HFF-Myc (cell line): ENCODE data around the gene MAPK10.
"Not testable (repeated sequence)": the region's sequence is repeated elsewhere in the genome, so short reads cannot be mapped to it uniquely, and the experiment has no call there.

Source experiments
- DNase-seq: peaks from one replicate; pipeline ENCODE4 v3.0.0-alpha.2; 2011; ENCODE audit warnings: low read depth; ENCODE audit errors: extremely low read depth
- H3K4me3 ChIP-seq: replicated peaks from 2 replicates; pipeline ENCODE4 v1.5.1; 2011; ENCODE audit warnings: low read depth, mild to moderate bottlenecking, control low read depth, low read length
- CTCF ChIP-seq: IDR thresholded peaks from 2 replicates; pipeline ENCODE4 v1.5.1; 2012; ENCODE audit warnings: mild to moderate bottlenecking, low read depth, low read length, control low read depth; ENCODE audit errors: missing control alignments

The MAPK10 gene

GRCh38 chr4:86035688-86036087, 324.2 kb downstream of the MAPK10 start:
- no peak overlapping the region for H3K4me3 ChIP-seq
- DNase-seq = no peak
- TF ChIP-seq CTCF = no peak

- TF ChIP-seq CTCF = no peak
- H3K4me3 ChIP-seq = no peak overlapping the region
- no peak for DNase-seq
Observed at GRCh38 chr4:86034616-86035015, 325.2 kb downstream of the MAPK10 start.

- no peak for TF ChIP-seq CTCF
- DNase-seq = no peak
- no peak overlapping the region for H3K4me3 ChIP-seq
Observed at GRCh38 chr4:86033171-86033570, 326.7 kb downstream of the MAPK10 start.

DNA sequence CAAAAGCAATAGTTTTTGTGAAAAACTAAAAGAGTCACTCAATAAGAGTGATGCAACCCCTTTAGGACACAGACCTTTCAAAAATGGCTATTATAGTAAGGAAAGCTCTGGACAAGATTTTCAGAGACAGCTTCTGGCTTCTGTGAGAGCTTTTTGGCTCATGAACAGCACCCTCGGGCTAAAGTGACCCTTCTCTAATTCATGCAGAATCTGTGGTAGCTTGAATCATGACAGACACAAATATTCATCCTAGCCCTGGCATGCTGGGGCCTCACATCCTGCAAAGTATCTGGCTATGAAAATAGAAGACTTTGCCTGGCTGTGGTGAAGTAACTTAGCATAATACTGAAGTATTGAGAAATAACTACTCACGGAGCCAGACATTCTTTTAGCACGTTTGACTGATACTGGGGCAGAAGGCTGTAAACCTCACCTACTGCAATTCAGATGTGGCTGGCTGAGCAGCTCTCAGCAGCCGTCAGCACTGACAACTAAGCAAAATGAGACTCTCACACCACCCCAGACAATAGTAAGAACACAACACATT, 327.3 kb downstream of the MAPK10 start:
- H3K4me3 ChIP-seq = no peak overlapping the region
- DNase-seq = no peak
- no peak for TF ChIP-seq CTCF

GRCh38 chr4:86031927-86032326, 327.9 kb downstream of the MAPK10 start:
- TF ChIP-seq CTCF = no peak
- no peak overlapping the region for H3K4me3 ChIP-seq
- no peak for DNase-seq

GRCh38 chr4:86026720-86027119, 333.1 kb downstream of the MAPK10 start:
- DNase-seq = no peak
- TF ChIP-seq CTCF = no peak
- H3K4me3 ChIP-seq = no peak overlapping the region

- H3K4me3 ChIP-seq, DNase-seq: not testable (repeated sequence)
Observed at GRCh38 chr4:86021671-86022070, 338.2 kb downstream of the MAPK10 start.
